ENCODE results near the gene METAP1D.

The METAP1D gene

DNA sequence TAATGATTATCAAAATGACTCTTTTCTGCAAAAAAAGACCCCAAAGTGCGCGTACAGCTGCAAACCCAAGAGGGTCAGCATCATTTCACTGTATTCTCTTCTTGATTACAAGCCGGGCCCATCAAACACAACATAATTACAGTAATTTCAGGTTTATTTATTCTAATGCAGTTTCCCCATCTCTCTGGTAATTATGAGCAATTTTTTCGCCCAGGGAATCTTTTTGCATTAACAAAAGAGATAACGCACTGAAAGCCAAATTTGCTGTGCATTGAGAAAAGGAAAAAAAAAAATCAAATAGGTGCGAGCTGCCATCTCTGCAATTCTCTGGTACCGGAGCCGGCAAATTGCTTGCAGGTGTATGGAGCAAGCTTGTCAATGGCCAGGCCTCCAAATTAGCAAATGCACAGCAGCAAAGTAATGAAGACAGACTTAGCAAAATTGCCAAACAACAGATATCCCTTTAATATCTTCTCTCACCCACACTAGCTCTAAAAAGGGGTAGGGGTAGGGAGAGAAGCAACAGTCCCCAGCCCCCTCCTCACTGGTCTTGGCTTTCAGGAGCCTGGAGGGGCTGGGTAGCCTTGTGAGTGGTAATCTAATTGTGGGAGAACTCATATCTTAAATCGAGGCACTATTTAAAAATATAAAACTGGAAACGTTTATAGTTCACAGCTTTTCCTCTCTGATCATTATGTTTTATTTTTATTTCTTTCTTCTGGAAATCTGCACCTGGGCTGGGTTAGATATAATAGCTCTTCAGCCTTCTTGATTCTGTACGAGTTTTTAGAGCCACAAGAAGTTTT is 92.2 kb downstream of the METAP1D start:
- ATAC-seq (no peak), DNase-seq (no peak)

DNA sequence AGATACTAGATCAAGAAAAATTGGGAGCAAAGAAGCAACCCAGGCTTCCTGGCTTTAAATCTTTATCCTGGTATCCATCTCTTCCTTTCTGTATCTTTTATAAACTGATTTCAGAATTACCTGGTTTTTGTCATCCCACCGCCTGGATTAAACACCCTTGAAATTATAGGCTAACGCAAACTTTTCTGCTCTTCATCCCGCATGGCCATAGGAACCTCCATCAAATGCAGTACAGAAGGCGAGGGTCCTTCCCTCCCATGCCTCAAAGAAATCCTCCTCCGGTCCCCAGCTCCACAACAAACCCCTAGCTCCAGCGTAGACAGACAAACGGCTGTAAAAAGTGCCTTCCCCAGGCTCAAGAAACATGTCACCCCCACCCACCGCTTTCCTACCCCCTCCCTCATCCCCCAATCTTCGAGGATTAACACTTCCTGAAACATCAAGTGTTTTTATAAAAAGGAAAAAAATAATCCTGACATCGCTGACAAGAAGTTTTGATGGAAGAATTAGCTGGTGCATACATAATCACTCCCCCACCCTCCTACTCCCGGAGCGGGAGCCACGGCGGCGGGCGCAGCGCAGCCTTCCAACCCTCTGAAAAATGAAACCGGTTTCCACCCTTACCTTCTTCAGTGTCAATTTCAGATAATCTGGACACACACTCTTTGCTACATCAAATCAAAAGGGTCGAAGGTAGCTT is 93.1 kb downstream of the METAP1D start:
- DNase-seq (no peak), ATAC-seq (no peak)

DNA sequence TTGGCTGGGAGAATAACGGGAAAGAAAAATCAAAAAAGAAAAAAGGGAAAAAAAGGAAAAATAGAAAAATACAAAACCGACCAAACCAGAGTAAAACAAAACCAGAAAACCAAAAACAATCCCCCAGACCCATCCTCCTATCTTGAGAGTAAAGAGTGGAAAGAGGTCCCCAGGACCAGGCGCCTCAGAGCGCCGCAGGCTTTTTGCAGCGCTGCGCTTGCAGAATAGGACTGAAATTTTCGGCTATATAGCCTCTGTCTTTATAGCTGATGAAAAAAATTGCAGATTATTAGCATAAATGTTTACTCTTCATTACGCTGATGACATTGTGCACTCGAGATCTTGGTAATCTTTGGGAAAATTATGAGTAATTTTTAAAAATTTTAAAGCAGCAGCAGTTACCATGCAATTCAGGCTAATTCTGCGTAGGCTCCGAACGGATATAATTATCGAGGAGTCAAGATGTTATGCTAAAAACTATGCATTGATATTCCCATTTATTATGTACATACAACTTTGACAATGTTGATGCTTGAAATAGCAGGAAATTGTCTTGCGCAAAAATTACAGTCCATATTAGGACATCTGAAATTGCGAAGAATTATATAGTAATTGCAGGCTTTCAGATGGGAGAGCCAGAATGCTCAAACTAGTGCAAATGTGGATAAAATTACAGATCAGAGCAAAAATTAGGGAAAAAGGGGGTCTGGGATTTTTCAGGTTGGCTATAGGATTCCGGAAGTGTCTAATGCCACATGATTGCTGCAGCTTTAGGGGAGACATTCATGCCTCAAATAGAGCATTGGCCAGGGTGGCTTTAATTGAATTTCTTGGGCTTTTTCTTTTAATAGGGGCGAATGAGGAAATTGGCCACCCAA is 93.9 kb downstream of the METAP1D start:
- no peak for DNase-seq
- ATAC-seq, result no peak

DNA sequence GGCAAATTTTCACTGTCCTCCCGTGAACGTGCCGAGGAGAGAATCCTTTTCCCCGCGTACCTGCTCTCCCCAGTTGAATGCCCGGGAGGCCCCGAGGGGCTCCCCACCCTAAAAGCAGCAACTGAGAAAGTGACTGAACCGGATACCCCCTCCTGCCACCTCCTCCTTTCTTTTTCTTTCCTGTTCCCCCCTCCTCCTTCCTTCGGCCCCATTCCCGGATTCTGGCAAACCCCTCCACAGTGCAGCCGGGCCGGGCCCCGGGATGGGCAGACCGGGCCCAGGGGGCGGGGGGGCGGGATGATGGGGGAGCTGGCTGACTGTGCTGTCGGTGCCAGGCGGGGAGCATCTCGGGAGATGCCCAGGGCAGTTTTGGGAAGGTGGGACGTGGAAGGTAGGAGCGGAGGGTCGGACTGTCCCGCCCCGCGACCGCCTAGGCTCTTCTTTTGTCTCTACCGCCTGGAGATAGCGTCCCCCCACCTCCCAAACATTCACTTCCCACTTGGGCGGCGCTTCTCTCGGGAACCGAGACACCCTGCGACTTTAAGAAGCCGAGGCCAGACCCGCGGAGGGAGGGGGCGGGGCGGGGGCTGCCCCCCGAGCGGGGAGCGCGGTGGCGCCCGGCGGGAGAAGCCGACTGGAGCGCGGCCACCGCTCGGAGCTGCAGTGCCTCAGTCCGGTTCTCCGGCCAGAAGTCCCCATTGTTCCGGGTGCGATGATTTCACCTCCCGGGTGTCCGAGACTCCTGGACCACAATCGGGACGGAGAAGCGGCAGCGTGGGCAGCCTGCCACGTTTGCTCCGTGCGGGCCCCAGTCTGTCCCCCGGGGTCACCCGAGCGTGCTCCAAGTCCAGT is 94.8 kb downstream of the METAP1D start:
- no peak for ATAC-seq
- no peak for DNase-seq

DNA sequence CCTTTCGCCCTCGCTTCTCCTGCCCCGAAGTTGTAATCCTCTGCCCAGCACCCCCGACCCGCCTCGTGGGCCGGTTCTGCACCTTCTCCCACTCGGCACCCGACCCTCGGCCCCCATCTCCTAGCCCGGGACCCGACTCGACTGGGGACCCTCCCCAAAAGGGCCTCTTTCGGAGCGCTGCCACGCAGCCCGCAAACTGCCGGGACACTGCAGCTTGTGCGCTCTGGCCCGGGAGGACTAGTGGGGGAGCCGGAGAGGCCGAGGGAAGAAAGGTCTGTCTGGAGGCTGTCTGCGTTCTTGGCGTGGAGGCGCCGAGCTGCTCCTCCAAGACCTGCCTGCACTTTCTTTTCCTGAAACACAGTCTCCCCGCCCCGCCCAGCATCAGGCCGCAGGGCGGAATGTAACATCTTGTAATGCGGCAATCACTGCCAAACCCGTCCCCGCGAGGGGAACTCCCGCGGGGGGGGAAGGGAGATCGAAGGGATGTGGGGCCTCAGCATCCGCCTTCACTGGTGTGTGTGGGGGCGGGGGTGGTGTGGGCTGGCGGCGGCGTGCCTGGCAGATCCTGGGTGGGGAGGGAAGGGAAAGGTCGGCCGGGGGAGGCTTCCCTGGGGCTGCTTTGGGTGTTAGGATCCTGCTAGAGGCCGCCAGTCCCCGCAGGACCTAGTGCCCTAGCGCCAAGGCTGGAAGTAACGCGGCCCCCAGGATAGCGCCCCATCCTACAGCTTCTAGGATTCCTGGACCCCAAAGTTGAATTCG is 95.6 kb downstream of the METAP1D start:
- peak; percentile 31 for ATAC-seq

DNA sequence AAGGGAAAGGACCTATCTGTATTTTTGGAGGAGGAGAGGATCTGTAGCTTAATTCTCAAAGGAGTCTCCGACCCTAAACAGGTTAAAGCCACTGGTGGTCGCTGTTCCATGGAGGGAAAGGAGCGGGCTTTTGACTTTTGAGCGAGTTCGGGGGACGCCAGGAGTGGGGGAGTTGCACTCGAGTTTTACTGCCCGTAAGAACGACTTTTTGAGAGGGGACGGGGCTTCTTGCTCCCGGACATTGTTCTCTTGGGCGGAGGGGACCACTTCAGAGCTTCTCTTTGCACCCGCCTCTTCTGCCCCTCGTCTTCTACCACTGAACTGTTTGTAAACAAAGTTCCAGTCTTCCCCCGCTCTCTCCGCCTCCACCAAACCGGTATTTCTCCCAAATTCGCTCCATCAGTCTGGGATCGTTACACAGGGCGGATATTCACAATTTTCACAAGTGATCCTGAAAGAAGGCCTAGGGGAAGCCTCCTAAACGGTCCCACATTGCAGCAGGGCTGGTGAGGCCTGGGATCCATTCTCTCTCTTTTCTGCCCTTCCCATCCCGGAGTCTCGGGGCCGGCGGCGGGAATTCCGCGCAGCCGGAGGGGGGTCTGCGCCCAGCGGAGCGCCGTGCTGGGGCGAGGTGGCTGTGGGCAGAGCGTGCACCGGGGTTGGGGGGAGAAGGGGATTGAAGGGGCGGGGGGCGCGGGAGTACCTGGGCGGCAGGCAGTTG is 96.3 kb downstream of the METAP1D start:
- DNase-seq (no peak), ATAC-seq (no peak)

More for the DNA sequence above, 95.6 kb downstream of the METAP1D start:
- DNase-seq, result peak; percentile 64

DNA sequence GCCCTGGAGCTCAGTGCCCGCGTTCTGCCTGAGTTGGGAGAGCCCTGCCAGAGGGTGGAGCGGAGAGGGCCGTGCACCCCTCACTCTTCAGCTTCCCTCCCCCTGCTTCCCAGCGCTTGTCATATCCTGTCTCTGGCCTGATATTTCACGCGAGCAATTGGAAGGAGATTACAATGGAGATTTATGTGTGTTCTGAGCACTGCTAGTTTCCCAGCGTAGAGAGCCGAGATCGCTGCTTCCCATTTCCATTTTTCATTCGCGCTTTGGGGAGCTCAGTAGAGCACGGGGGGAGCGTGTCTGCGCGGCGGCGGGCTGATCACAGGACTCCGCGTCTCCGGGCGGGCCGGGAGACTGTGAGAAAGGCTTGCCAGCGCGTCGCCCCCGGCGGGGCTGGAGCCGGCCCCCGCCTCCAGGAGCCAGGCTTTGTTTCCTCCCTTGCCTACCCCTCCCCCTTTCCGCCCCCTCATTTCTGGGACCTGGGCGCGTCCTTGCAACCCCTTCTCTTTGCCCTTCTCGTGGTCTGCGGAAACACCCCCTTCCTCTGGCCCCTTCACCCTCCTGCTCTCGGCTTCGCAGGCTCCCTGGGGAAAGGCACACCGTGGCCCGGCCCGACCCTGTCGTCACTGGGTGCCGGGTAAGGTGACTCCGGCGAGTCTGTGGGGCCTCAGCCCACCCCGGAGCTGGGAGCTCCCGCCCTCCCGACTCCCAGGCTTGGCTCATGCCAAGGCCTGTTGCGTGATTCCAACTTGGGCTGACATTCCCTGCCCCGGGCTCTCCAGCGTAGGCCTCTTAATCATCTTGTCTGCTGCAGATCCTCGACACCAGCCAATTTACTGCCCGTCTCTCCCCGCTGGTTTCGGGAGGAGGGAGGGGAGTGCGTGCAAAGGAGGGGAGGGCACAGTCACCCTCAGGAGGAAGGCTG is 97.1 kb downstream of the METAP1D start:
- ATAC-seq, result no peak
- DNase-seq, result no peak

DNA sequence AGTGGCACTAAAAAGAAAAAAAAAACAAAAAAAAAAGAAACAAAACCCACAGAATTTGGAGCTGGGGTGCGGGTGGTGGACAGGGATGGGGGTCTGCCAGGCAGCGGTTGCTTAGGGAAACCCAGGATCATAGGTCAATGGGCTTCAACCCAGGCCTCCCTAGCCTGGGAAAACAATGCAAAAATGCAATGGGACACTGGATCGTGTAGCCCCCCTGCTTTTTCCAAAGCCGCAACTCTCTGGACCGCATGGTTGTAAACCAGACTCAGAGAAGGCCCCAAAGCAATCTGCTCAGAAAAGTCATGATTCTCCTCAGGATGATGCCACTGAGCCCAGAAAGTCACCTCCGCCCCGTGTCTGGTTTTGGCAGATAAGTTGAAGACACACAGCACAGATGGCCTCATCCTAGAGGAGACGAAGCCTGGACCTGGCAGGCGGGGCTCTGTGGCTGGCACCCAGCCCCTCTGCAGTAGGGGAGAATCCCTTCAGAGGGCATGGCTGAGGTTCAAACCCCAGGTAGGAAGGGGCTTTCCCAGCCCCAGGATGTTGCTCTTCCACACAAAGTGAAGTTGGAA is 97.9 kb downstream of the METAP1D start:
- no peak for ATAC-seq
- no peak for DNase-seq

DNA sequence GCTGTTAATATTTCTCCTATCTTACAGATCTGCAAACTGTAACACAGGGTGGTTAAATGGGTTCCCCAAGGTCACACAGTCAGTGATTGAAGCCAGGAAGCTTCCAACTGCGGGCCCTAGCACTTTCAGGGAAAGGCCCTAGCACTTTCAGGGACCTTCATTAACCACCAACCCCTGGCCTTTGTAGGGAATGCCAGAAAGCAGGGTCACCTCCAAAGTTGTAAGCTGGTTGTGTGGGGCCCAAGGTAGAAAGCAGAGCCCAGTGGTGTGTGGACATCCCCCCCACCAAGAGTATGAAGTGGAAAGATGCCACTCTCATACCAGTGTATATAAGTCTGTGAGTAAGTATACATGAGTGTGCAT is 98.5 kb downstream of the METAP1D start:
- ATAC-seq, result no peak
- no peak for DNase-seq

DNA sequence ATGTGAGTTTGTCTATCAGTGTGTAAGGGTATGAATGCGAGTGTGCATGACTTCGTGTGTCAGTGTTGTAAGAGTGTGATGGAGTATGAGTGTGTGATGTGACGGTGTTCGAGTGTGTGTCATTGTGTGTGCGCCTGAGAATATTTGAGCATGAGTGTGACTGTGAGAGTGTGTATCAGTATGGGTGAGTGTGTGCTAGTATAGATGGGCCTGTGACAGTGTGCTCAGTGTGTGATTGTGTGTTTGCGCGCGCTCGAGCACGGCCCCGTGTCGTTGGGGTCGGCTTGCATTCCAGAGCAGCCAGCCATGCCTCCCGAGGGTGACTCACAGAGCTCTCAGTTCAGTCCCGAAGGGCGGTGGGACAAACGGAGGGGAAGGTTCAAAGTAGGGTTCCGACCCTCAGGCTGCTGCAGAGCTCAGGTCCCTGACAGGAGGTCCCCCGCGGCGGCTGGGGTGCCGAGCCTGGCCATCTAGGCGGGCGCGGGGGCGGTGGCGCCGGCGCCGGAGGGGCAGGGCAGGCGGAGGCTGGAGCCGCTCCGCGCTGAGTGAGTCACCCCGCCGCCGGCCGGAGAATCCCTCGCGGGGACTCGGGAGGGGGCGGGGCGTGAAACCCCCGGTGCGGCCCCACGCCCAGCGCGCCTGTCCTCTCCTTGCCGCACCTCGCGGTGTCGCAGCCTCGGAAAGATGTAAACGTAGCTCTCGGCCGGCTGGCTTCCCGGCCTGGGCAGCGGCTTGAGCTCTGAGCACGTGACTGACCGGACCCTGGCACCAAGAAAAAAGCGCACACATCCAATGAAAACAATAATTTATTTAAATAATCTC is 99.1 kb downstream of the METAP1D start:
- DNase-seq, result peak; percentile 67
- peak; percentile 14 for ATAC-seq

DNA sequence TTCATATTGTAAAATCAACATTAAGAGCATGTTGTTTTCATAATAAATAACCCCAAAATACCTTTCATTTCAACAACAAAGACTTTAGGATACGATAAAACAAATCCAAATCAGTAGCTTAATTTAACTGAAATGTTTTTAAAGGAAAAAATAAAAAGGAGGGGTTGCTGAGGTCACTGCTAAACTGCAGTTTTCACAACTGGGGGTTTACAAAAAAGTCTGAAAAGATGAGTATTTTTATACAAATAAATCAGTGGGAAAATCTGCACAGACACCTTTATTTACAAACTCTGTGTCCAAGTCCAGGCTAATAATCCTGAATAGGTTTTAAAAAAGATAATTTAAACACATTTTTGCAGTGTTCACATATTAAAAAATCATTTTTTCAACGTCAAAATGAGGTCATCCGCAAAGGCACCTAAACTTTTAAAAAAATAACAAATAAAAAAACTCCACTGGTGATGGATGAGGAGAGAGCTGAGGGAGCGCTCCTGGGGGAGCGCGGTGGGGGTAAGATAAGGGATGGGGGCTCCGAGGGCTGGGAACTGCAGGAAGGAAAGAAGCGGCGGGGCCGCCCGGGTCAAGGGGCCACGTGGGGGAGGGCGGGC is 99.8 kb downstream of the METAP1D start:
- ATAC-seq (no peak), DNase-seq (no peak)

DNA sequence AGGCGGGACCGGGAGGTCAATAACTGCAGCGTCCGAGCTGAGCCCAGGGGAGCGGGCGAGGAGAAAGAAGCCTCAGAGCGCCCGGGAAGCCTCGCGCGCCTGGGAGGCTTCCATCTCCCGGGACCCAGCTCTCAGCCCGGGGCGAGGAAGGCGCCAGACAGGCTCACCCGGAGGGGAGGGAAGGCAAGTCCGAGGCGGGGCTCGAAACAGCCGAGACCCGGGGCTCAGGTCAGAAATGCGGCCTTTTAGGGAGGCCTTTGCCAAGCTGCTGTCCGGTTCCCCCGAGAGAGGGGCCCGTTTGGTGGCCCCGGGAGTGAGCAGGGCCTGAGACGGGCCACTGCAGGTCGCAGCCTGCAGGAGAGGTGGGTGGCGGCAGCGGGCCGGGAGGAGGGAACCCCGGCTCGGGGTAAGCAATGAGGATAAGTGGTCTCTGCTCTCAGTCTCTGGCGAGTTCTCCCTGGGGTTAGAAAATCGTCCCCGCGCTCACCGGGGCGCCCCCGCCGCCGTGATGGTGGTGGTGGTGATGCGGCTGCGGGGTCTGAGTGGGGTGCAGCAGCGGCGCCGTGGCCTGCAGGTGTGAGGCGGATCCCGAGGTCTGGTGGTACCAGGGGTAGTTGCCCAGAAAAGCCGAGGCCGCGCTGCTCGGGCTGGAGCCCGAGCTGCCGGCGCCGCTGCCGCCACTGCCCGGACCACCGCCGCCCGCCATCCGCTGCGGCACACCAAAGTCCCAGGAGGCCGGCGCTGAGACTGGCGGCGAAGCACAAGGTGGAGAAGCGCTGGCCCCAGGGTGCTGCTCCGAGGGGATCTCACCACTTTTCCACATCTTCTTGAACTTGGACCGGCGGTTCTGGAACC is 100.6 kb downstream of the METAP1D start:
- ATAC-seq, result no peak
- no peak for DNase-seq

DNA sequence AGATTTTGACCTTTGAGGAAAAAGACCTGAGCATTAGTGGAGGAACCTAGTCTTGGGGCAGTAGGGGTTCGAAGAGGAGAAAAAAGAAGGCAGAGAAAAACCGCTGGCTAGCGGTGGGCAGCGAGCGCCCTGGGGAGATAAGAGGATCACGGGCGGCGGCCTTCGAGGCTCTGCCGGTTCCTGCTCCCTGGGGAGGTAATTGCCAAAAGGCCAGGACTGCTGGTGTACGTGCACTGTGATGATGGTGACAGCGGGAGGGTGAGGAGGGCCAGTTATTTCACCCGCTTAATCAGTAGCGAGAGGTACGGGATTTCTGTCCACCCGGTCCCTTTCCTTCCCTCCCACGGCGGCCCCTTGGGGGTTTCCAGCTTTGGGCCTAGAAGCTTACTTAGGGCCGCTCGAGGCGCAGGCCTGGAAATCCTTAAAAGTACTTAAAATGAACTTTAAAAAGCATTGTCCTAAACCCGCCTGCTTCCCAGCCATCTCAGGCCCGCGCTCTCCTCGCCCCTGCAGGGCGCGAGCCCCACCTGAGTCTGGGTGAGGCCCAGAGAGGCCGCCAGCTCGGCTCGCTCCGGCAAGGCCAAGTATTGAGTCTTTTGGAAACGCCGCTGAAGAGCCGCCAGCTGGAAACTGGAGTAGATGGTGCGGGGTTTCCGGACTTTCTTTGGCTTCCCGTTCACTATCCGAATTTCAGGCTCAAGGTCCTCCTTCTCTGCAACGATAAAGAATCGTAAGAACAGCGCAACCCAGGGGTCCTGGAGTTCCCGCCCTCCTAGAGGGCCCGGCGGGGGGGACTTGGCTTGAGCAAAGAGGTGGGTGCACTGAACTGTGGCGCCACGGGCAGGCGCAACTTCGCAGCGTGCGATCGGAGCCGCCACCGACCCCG is 101.4 kb downstream of the METAP1D start:
- DNase-seq (no peak), ATAC-seq (no peak)

DNA sequence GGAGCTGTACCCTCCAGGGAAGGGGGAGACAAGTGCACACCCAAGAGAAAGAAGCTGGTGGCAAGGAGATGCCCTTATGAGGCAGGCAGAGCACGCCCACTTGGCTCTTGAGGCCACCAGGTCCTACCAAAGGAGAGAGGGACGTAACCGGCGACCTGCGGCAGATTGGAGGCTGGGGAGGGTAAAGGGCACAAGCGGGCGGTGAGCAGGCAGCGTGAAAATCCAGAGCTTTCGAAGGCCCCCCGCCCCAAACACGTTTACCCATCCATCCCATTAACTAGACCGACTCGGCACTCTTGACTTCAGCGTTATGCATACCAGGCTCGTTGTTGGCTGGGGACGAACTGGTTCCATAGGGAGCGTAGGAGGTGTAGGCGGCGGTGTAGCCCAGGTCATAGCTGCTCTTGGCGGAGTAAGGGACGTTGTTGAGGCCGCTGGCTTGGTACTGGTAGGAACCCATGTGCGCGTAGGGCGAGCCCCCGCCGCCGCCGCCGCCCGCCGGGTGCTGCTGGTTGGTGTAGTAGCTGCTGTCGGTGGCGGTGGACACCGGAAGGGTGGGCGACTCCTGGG is 102.2 kb downstream of the METAP1D start:
- DNase-seq, result no peak

More for the DNA sequence above, 102.2 kb downstream of the METAP1D start:
- ATAC-seq, result peak; percentile 5
